ENCODE data around the gene SSC5D.

Gene SSC5D

GRCh38 chr19:55536951-55537740 is 48.9 kb downstream of the SSC5D start, which contains the start of gene SBK2:
Gene SBK2, minus strand, starts transcription at chr19:55537133. Its CDS starts 839 bp downstream, at chr19:55536294.
- no peak for DNase-seq (ENCODE audit: low spot score)

- DNase-seq (ENCODE audit: low spot score), result no peak
Observed at GRCh38 chr19:55537741-55538111, 49.5 kb downstream of the SSC5D start.

- no peak for DNase-seq (ENCODE audit: low spot score)
Observed at GRCh38 chr19:55538132-55538531, 49.9 kb downstream of the SSC5D start.

- DNase-seq (ENCODE audit: low spot score), result no peak
Observed at GRCh38 chr19:55539090-55539984, 51.1 kb downstream of the SSC5D start.

GRCh38 chr19:55540619-55541018 is 52.4 kb downstream of the SSC5D start:
- DNase-seq (ENCODE audit: low spot score), result no peak

- DNase-seq (ENCODE audit: low spot score), result no peak
Observed at GRCh38 chr19:55541091-55541490, 52.9 kb downstream of the SSC5D start.

- no peak for DNase-seq (ENCODE audit: low spot score)
Observed at GRCh38 chr19:55542292-55542855, 54.1 kb downstream of the SSC5D start.

- no peak for DNase-seq (ENCODE audit: low spot score)
Observed at GRCh38 chr19:55543567-55543966, 55.3 kb downstream of the SSC5D start.

GRCh38 chr19:55544014-55544413 is 55.8 kb downstream of the SSC5D start:
- no peak for DNase-seq (ENCODE audit: low spot score)

GRCh38 chr19:55544776-55545439 is 56.7 kb downstream of the SSC5D start:
- no peak for DNase-seq (ENCODE audit: low spot score)

GRCh38 chr19:55545443-55545842 is 57.2 kb downstream of the SSC5D start, which contains the start of gene SBK3:
Gene SBK3, minus strand, starts transcription at chr19:55545543. Its CDS starts 0 bp downstream, at chr19:55545543.
- no peak for DNase-seq (ENCODE audit: low spot score)

- no peak for DNase-seq (ENCODE audit: low spot score)
Observed at GRCh38 chr19:55546011-55546410, 57.8 kb downstream of the SSC5D start.

- DNase-seq (ENCODE audit: low spot score), result no peak
Observed at GRCh38 chr19:55546822-55547614, 58.8 kb downstream of the SSC5D start.

GRCh38 chr19:55549500-55550320 is 61.5 kb downstream of the SSC5D start:
- DNase-seq (ENCODE audit: low spot score), result no peak

GRCh38 chr19:55550321-55550650 is 62.0 kb downstream of the SSC5D start:
- DNase-seq (ENCODE audit: low spot score), result no peak

- no peak for DNase-seq (ENCODE audit: low spot score)
Observed at GRCh38 chr19:55552206-55552605, 64.0 kb downstream of the SSC5D start.

- no peak for DNase-seq (ENCODE audit: low spot score)
Observed at GRCh38 chr19:55552620-55553019, 64.4 kb downstream of the SSC5D start.

- DNase-seq (ENCODE audit: low spot score), result no peak
Observed at GRCh38 chr19:55553217-55554182, 65.3 kb downstream of the SSC5D start.

- DNase-seq (ENCODE audit: low spot score), result no peak
Observed at GRCh38 chr19:55554302-55554701, 66.1 kb downstream of the SSC5D start.

All from activated CD4-positive, alpha-beta T cell treated with anti-CD3 and anti-CD28 coated beads, Interleukin-2, Interleukin-4, amounts not matched to agents 100 ng/mL and 50 ng/mL, durations not matched to agents 16 hours and 8 hours (primary cell).